ENCODE data around the gene LRG1.
"Not testable (repeated sequence)": the region's sequence is repeated elsewhere in the genome, so short reads cannot be mapped to it uniquely, and the experiment has no call there.

Gene LRG1

DNA sequence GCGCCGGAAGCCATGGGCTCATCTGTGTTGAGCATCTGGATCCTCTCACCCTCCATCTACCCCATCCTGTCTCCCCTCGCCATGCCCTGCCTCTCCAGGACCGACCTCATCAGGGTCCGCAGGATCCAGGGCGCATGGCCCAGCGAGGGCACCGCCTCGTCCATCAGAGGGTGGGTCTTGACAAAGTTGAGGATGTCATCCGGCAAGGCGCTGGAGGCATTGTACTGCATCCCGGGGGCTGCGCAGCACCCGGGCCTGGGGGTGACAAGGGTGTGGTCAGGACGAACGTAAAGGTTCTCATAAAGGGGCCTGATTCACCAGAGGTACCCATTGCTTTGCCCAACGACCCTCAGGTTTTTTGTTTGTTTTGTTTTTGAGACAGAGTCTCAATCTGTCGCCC is 10.2 kb upstream of the LRG1 start:
- DNase-seq = no peak

DNA sequence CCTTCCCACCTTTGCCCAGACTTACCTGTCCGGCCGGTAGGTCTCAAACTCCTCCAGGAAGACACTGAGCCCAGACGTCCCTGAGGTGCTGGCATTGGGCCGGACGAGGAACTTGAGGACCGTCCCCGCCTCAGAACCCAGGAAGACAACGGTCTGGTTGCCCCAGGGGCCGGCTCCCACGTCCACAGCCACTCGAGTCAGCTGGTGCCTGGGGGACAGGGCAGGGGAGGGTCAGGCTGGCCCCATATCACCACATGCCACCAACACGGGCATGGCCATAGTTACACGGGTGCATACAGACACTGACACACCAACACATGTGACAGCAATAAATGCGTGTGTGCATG is 8.4 kb upstream of the LRG1 start:
- DNase-seq = no peak

DNA sequence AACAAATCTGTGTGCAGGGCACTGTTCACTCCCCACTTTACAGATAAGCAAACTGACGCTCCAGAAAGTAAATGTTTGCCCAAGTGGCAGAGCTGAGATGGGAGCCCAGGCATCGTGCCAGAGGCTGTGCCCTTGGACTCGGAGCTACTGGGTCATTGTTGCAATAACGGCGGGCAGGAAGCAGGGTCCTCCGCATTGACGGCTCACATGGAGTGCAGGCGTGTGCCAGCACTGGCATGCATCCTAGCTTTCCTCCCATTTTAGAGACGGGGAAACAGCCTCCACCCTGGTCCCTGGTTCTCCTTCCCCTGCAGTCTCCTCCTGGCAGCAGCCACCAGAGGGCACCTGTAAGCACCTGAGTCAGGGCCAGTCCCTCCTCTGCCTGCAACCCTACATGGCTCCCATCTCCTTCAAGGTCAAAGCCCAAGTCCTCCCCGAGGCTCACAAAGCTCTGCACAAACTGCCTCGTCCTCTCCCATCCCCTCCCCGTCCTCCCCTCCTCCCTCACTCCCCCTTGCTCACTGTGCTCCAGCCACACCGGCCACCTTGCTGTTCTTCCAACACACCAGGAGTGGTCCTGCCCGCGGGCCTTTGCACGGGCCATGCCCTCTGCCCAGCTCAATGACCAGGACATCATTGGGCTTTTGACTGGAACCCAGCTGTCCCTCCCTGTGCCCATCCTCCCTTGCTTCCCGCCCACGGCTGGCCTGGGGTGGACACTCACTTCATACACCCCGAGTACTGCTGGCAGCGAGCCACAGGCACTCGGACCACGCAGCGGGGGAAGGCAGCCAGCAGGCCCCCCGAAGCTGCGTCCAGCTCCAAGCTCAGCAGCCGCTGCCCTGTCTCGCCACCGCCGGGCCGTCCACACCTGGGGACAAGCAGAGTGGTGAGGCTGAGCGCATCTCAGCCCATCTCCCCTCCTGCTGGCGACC is 7.7 kb upstream of the LRG1 start:
- no peak for DNase-seq

DNA sequence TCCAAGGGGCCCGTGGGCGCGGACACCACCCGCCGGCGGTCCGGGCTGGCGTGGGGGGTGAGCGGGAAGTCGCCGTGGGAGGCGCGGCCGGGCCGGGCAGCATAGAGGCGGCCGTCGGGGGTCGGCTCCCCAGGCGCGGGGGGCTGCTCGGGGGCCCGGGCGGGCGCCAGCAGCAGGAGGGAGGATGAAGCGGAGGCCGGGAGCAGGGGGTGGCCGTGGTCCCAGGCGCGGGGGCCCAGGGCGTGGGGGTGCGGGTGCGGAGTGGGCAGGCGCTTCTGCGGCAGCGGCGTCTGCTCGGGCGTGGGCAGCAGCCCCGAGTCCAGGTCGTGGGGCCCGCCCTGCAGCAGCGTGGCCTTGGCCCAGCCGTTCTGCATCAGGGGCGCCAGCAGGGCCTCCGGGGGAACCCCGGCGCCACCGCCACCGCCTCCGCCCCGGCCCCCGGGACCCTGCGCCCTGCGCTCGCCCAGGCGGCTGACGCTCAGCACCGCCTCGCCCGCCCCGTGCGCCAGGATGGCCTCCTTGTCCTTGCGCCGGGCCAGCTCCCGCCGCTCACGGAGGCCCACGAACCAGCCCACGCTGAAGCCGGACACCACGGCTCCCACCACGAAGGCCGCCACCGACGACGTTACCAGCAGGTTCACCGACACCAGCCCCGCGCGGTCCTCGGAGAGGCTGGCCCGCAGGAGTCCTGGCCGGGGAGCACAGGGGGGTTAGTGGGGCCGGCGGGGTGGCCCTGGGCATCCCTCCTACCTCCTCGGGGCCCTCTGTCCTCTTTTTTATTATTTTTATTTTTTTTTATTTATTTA is 4.2 kb upstream of the LRG1 start:
- no peak for DNase-seq

DNA sequence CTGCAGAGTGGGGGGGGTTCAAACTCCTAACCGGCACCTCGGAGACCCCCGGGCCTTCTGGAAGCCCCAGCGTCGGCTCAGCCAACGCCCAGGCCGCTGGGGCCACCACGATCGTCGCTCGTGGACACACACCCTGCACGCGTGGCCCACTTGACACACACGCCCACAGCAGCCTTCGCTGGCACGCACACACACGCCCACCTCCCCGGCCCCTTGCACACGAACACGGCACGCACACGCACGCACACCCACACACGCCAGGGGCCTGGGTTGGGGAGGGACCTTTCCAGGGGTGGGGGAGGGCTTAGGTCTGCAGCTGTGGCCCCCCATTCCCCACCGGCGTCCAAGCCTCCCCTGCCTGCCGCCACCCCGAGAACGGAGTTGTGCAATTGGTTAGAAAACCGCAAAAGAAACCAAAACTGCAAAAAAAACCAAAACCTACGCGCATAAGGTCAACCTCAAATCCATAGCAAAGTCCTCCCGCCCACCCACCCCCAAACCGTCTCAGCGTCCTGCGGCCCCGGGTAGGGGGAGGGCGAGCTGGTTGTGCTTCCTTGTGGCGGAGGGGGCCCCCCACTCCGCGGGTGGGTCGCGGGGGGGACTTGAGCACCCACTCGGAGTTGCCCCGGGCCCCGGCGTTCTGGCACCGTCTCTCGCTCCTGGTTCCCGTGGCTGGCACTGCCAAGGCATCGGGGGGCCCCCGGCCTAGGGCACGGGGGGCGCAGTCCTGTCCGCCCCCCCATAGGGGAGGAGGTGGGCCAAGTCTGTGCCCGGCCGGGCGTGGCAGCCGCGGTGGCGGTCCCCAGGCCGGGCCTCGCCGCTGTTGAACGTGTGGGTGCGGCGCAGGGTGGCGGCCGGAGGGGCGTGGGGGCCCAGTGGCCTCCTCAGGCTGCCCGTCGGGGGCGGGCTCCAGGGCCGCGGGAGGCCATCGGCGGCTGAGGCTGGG is 3.3 kb upstream of the LRG1 start:
- no peak for DNase-seq

DNA sequence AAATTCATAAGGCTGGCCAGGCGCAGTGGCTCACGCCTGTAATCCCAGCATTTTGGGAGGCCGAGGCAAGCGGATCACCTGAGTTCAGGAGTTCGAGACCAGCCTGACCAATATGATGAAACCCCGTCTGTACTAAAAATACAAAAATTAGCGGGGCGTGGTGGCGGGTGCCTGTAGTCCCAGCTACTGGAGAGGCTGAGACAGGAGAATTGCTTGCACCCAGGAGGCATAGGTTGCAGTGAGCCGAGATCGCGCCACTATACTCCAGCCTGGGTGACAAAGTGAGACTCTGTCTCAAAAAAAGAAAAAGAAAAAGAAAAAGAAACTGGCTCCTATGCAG is 1.9 kb upstream of the LRG1 start:
- not testable (repeated sequence) for DNase-seq

DNA sequence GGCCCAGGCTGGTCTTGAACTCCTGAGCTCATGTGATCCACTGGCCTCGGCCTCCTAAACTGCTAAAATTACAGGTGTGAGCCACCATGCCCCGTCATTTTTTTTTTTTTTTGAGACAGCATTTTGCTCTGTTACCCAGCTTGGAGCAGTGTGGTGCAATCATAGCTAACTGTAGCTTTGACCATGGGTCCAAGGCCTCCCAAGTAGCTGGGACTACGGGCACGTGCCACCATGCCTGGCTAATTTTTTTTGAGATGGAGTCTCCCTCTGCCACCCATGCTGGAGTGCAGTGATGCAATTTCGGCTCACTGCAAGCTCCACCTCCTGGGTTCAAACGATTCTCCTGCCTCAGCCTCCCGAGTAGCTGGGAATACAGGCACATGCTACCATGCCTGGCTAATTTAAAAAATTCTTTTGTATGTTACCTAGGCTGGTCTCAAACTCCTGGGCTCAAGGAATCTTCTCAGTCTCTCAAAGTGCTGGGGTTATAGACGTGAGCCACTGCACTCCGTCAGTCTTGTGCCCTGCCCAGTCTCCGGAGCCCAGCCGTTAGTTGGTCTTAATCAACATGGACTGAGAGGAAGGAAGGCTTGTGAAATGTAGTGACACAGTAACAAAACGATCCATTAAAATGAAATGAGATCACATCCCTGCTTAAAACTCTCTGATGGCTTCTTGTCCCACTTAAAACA is 1.4 kb upstream of the LRG1 start:
- DNase-seq = no peak

DNA sequence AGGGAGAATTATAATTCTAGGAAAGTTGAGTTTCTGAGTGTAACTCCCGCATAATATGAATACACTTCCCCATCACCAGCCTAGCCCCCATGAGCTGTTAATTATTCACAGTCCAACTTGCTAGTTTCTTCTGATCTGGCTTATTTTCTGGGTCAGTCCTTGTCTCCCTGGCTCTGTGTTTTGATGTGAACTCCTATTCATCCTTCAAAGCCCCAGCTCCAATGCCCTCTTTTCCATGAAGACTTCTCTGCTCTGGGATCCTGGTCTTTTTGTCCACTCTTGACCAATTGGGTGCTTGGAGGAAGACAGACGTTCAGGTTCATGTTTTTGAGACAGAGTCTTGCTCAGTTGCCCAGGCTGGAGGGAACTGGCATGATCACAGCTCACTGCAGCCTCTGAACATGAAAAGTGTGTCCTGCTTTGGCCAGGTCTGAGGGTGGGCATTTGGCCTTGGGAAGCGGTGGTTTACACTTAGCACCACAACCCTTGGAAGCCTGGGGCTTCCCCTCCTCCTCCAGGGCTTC is 605 bp downstream of the LRG1 start:
- DNase-seq = no peak

DNA sequence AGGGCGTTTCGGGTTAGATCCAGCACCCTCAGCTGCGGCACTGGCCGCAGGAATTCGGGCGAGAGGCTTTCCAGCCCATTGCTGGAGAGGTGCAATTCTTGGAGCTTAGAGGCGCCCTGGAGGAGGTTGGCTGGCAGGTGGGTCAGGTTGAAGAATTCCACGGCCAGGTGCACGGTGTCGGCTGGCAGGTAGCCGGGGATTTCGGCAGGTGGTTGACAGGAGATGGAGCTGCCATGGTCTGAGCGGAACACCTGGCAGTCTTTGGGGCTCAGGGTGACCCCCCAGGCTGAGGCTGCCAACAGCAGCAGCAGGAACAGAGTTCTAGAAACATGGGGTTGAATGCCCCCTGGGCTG is 1.3 kb downstream of the LRG1 start:
- no peak for DNase-seq

DNA sequence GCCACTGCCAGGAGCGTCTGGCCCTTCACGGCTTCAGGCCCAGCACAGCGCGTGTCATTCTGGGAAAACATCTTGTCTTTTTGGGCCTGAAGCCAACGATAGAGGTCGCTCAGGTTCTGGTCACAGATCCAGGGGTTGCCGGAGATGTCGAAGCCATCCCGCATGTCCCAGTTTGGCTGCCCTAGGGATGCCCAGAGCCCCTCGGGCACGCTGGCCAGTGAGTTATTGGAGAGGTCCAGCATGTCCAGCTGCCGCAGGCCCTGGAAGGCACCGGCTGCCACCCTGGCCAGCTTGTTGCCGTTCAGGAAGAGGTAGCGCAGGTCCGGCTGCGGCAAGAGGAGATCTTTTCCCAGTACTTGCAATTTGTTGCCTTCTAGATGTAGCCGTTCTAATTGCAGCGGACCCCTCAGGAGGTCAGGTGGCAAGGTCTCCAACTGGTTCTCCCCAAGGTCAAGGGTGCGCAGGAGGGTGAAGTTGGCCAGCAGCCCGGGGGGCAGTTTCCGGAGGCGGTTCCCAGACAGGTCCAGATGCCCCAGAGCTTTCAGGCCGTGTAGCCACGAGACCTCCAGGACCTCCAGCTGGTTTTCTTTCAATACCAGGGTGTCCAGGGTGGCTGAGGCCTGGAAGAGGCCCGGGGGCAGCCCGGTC is 1.8 kb downstream of the LRG1 start:
- no peak for DNase-seq

DNA sequence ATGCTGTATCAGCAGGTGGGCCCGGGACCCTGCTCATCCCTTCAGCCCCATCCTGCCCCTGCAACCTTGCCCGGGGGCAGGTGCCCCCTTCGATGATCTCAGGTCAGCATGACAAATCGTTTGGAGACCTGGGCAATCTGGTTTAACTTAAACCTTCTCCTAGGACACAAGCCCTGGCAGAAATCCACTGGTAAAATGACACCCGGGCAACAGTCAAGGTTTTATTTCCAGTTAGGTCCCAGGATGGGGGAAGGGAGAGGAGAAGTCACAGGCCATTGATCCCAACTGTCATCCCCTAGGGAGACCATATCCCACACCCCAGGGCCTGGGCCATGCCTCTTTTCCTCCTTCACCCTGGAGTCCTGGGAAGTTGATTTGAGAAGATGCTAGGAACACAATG is 3.0 kb downstream of the LRG1 start:
- DNase-seq = no peak

DNA sequence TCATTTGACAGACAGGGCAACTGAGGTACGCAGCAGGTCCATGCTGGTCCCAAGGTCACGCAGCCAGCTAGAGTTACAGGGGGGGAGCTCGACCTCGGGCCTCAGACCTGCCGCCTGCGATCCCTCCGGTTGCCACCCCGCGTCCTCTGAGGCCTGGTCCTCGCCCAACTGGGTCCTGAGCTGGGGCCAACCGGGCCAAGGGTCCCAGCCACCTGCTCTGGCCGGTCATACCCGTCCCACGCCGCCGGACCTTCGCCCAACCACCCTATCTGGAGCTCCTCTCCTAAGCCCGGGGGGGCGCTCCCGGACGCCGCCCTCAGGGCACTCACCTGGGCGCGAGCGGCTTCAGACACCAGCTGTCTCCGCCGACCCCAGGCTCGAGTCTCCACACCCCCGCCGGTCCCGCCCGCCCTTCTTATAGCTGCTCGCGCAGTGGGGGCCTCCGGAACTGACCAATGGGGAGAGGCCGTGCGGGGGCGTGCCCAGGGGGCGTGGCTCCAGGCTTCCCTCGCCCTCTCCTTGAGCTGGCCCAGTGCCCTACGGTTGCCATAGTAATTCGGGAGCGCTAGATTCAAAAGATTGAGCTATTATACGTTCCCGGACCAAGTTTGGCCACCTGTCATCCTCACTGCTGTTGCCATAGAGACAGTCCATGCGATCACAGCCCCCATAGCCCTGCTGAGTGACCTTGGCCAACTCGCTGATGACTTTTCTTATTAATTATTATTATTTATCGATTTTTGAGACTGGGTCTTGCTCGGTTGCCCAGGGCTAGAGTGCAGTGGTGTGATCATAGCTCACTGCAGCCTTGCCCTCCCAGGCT is 4.8 kb downstream of the LRG1 start, which contains the start of gene PLIN5:
TSS of gene PLIN5 (minus strand) at position 389 of the 823 bp plus-strand sequence. CDS start 1,150 bp downstream, outside the sequence.
- DNase-seq = peak; percentile 18 to 46

DNA sequence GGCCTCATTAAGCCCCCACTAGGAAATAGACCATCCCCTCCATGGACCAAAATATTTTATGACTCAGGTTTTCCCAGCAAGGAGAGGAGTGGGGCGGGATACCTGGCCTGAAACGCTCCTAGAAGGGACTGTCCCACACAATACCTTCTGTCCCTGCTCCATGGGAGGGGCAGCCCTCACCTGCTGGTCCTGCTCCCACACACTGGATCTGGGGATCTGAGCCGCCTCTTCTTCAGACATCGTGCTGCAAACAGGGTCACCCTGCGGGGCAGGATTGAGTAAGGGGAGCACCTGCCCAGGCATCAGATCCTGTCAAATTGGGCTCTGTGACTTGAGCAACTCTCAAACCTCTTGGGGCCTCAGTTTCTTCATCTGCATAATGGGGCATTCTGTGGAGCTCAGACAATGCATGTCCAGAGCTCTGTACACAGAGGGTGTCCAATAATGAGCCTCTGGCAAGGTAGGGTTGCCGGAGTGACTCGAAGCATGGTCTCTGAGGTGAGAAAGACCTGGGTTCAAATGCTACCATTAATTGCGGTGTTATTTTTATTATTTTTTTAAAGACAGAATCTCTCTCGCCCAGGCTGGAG is 5.9 kb downstream of the LRG1 start:
- DNase-seq = no peak

DNA sequence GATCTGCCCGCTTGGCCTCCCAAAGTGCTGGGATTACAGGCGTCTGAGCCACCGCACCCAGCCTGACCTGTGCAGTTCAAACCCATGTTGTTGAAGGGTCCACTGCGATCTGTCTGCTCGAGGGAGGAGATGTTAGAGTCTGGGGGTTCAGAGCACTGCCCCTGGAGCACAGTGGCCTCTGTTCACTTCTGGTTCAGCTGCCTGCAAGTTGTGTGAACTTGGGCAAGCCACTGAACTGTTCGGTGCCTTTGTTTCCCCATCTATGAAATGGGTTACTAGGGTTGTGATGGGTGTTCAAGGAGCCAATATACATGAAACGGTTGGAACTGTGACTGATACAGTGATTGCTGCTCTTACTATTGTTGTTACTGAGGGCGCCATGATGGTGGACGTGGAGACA is 6.5 kb downstream of the LRG1 start:
- DNase-seq = no peak

DNA sequence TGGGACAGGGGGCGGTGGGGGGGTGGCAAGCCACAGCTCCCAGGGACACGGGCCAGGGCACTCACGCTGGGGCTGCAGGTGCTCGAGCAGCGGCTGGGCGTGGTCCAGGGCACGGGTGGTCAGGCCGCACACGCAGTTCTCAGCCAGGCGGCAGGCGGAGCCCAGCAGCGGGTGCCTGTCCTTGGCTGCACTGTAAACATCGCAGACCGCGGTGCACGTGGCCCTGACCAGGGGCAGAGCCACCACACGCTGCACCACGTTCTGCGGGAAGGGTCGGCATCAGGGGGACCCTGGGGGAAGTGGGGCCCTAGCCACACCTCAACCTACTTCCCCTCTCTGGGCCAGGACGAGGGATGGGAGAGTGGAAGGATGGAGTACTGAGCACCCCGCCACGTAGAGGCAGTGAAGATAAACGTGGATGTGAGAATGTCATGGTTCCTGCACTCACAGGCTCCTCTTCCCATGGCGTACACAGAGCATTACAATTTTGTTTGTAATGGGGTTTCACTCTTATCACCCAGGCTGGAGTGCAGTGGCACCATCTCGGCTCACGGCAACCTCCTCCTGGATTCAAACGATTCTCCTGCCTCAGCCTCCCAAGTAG is 8.2 kb downstream of the LRG1 start:
- DNase-seq = no peak

DNA sequence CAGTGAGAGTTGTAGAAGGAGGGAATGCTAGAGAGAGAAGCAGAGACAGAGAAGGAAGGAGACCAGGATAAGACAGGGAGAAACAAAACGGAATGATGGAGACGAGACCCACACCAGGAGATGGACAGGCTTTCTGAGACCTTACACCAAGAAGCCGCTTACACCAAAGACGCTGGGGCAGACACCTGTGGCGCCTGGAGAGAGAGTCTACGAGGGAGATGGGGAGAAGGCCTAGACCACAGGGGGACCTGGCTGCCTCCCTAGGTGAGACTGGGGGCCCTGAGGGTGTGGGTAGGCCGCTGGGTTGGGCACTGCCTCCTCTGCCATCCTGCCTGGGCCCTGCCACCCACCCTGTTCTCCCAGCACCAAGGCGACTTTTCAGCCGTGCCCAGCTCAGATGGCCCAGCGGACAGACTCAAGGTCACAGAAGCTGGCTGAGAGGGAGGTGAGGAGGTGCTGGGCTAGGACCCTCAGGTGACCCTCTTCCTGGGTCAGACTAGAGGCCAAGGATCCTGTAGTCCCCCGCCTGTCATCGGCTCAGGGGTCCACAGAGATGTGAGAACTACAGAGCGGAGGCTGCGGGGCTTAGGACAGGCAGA is 9.8 kb downstream of the LRG1 start:
- DNase-seq = no peak

DNA sequence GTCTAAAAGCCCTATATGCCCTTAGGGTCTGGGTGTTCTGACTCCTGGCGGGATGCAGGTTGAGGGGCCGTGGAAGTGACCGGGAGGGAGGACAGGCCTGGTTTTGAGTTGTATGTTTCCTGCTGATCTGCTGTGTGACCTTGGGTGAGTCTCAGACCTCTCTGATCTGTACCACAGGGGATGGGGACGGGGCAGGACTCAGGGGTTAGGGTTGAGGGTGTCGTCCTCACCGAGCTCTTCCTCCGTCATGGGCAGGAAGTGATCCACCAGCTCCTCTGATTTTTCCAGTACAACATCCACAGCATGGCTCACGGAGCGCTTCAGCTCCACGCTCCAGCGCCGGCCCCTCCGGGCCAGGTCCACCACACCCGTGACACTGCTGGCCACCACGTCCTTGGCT is 11.0 kb downstream of the LRG1 start:
- no peak for DNase-seq

DNA sequence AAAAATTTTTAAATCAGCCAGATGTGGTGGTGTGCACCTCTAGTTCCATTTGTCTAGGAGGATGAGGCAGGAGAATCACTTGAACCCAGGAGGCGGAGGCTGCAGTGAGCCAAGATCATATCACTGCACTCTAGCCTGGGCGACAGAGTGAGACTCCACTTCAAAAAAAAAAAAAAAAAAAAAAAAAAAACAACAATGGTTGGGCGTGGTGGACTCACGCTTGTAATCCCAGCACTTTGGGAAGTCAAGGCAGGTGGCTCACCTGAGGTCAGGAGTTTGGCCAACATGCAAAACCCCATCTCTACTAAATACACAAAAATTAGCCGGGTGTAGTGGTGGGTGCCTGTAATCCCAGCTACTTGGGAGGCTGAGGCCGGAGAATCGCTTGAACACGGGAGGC is 12.5 kb downstream of the LRG1 start:
- DNase-seq = not testable (repeated sequence)

DNA sequence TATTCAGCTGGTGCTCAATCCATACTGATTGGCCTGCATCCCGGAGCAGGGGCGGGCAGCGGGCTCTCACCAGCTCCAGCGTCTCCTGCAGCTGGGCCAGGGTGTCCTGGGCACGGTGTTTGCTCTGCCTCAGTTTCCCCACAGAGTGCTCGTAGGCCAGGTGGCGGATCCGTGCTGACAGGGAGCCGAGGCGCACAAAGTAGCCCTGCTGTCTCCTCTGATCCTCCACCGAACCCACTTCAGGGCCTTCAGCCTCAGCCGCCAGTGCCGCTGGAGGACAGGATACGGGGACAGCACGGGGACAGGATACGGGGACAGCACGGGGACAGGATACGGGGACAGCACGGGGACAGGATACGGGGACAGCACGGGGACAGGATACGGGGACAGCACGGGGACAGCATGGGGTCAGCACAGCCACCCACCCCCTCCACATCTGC is 14.3 kb downstream of the LRG1 start:
- no peak for DNase-seq
